CD4-positive, CD25-positive, alpha-beta regulatory T cell (primary cell): ENCODE measurements around the gene GARNL3. TPM values are rescaled to one million over a fixed set of nuclear protein-coding genes. Genes with fewer than 3 reads are reported as not detected.

Experiments used
- ATAC-seq, 2 donors: fragments of 150-1000 bp; cut with Tn5 transposase; one replicate each; pipeline ENCODE4 v1.10.0; 2021; ENCODE audit warnings: low read depth in 2 of 2, moderate number of reproducible peaks in 2 of 2, moderate library complexity in 1 of 2
- DNase-seq, 3 donors: peaks; one replicate each; pipeline versions ENCODE4 v3.0.0 to v3.0.0-alpha.2; 2012 to 2022; ENCODE audit warnings: mixed read lengths in 1 of 3
- H3K27ac ChIP-seq: one replicate; pipeline ENCODE4 v1.7.0; 2013; ENCODE audit warnings: mild to moderate bottlenecking, low read length; ENCODE audit not compliant: insufficient read depth, poor library complexity, severe bottlenecking
- H3K27me3 ChIP-seq: one replicate; pipeline ENCODE4 v1.7.0; 2013; ENCODE audit warnings: low read length; ENCODE audit not compliant: control insufficient read depth, insufficient read depth
- H3K36me3 ChIP-seq: one replicate; pipeline ENCODE4 v1.7.0; 2013; ENCODE audit warnings: mild to moderate bottlenecking, low read length, moderate library complexity; ENCODE audit not compliant: control insufficient read depth, insufficient read depth
- H3K4me1 ChIP-seq: 2 replicates; pipeline ENCODE4 v1.7.0; 2013; ENCODE audit warnings: mild to moderate bottlenecking, low read length; ENCODE audit not compliant: insufficient read depth, control insufficient read depth, poor library complexity, severe bottlenecking
- H3K4me3 ChIP-seq: one replicate; pipeline ENCODE4 v1.7.0; 2013; ENCODE audit warnings: low read depth, mild to moderate bottlenecking, low read length, moderate library complexity
- H3K9me3 ChIP-seq, 2 experiments: 1 replicate in 1 of 2; 2 replicates in 1 of 2; pipeline ENCODE4 v1.7.0; 2013; ENCODE audit warnings: low read length in 2 of 2, mild to moderate bottlenecking in 1 of 2, moderate library complexity in 1 of 2; ENCODE audit not compliant: control insufficient read depth in 2 of 2
- H3K27ac Mint-ChIP-seq, 3 donors: one replicate each; pipeline ENCODE4 v1.8.0; 2020 to 2022; ENCODE audit warnings: mild to moderate bottlenecking in 3 of 3, mixed read lengths in 3 of 3, moderate library complexity in 2 of 3
- H3K27me3 Mint-ChIP-seq: one replicate; pipeline ENCODE4 v1.8.0; 2022; ENCODE audit warnings: mild to moderate bottlenecking, mixed read lengths
- H3K36me3 Mint-ChIP-seq: one replicate; pipeline ENCODE4 v1.8.0; 2020; ENCODE audit warnings: mixed read lengths
- H3K4me1 Mint-ChIP-seq, 4 donors: one replicate each; pipeline ENCODE4 v1.8.0; 2020 to 2022; ENCODE audit warnings: mixed read lengths in 4 of 4, mild to moderate bottlenecking in 1 of 4
- H3K4me3 Mint-ChIP-seq, 4 donors: one replicate each; pipeline ENCODE4 v1.8.0; 2020 to 2022; ENCODE audit warnings: mild to moderate bottlenecking in 4 of 4, mixed read lengths in 4 of 4, moderate library complexity in 3 of 4
- H3K9me3 Mint-ChIP-seq, 7 donors: one replicate each; pipeline ENCODE4 v1.8.0; 2020 to 2022; ENCODE audit warnings: mixed read lengths in 7 of 7, mild to moderate bottlenecking in 3 of 7, moderate library complexity in 2 of 7
- polyA plus RNA-seq, 4 donors: library from polyadenylated mRNA; unstranded; fragments of 300-500 nt; fragmentation: Illumina TruSeq; gene quantifications; one replicate each; pipeline ENCODE4 v1.2.3, GENCODE V29; 2021
- total RNA-seq: library from RNA; stranded (reverse); gene quantifications from one replicate; pipeline ENCODE4 v1.2.3, GENCODE V29; 2022

GARNL3 gene
- total and polyA plus RNA-seq, 5 donors from 2014 or later: 0.69 to 4.3 (median 0.99) TPM; not detected in 2

DNA sequence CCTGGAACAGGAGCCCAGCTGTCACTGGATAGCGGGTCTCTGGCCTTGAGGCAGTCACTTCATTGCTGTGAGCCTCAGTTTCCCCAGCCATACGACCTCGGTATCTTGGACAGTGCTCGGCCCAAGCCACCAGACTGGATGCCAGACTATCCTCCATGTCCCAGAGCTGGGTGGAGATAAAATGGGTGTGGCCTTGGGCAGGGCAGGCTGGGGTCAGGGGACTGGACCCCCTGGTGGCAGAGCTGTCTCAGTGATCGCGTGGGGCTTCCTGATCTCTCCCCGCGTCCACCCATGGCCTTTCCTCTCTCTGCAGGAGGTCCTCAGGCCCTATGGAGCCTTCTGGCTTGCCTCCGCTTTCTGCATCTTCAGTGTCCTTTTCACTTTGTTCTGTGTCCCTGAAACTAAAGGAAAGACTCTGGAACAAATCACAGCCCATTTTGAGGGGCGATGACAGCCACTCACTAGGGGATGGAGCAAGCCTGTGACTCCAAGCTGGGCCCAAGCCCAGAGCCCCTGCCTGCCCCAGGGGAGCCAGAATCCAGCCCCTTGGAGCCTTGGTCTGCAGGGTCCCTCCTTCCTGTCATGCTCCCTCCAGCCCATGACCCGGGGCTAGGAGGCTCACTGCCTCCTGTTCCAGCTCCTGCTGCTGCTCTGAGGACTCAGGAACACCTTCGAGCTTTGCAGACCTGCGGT is 142.4 kb downstream of the GARNL3 start:
- H3K27me3 Mint-ChIP-seq: peaks cover 13% of the 10 kb centered on the region
- no peak overlapping the region for H3K4me3 Mint-ChIP-seq
- Histone ChIP-seq H3K4me3 (no peak overlapping the region), H3K27me3 (no peaks in the 10 kb centered on the region), H3K9me3 (no peaks in the 10 kb centered on the region), H3K27ac (no peak overlapping the region), H3K4me1 (no peaks in the 10 kb centered on the region), H3K36me3 (no peaks in the 10 kb centered on the region)
- H3K27ac Mint-ChIP-seq: no peak overlapping the region
- H3K36me3 Mint-ChIP-seq: no peaks in the 10 kb centered on the region
- H3K4me1 Mint-ChIP-seq: peaks cover 0 to 5% (median 0%) of the 10 kb centered on the region in 4 donors
- peaks cover 0 to 1% (median 0%) of the 10 kb centered on the region in 7 donors for H3K9me3 Mint-ChIP-seq
- no peak for DNase-seq
- no peak for ATAC-seq

DNA sequence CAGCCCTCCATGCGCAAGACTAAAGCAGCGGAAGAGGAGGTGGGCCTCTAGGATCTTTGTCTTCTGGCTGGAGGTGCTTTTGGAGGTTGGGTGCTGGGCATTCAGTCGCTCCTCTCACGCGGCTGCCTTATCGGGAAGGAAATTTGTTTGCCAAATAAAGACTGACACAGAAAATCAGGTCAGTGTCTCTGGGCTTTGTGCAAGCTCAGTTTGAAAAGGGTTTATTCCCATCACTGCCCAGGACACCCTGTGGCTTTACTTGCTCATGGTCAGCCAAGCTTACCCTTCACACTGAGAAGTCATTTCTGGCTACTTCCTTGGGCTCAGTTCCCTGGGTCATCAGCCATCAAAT is 142.9 kb downstream of the GARNL3 start:
- ATAC-seq (no peak), DNase-seq (no peak)
- Mint-ChIP-seq H3K27ac (no peak overlapping the region), H3K4me3 (no peak overlapping the region), H3K27me3 (peaks cover 10% of the 10 kb centered on the region), H3K4me1 (peaks cover 0 to 5% (median 0%) of the 10 kb centered on the region in 4 donors), H3K36me3 (no peaks in the 10 kb centered on the region), H3K9me3 (peaks cover 0 to 1% (median 0%) of the 10 kb centered on the region in 7 donors)
- Histone ChIP-seq H3K27me3 (peaks cover 2% of the 10 kb centered on the region), H3K27ac (no peak overlapping the region), H3K4me1 (no peaks in the 10 kb centered on the region), H3K4me3 (no peak overlapping the region), H3K36me3 (no peaks in the 10 kb centered on the region), H3K9me3 (no peaks in the 10 kb centered on the region)

DNA sequence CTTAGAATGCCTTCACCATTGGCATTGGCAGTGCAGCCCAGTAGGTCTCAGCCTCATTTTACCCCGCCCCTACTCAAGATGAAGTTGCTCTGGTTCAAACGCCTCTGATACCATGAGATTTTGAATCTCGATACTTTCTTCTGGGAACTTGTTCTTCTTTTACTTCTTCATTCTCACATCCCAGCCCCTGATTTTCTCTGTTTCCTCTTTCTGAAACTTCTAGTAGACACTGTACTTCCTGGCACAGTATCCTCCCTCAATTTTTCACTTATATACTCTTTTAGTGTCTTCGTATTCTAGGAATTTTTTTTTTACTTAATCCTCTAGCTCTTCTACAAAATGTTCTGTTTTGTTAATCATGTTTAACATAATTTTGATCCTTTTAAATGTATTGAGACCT is 146.5 kb downstream of the GARNL3 start:
- Mint-ChIP-seq H3K27ac (no peak overlapping the region), H3K27me3 (peaks cover 6% of the 10 kb centered on the region), H3K36me3 (no peaks in the 10 kb centered on the region), H3K4me1 (peaks cover 0 to 5% (median 0%) of the 10 kb centered on the region in 4 donors), H3K9me3 (peaks cover 0 to 1% (median 0%) of the 10 kb centered on the region in 7 donors), H3K4me3 (peak overlapping the region in 1 of 4 donors; percentile 37)
- DNase-seq (no peak), ATAC-seq (no peak)
- Histone ChIP-seq H3K27me3 (peaks cover 2% of the 10 kb centered on the region), H3K4me3 (no peak overlapping the region), H3K27ac (no peak overlapping the region), H3K4me1 (no peaks in the 10 kb centered on the region), H3K36me3 (no peaks in the 10 kb centered on the region), H3K9me3 (no peaks in the 10 kb centered on the region)

DNA sequence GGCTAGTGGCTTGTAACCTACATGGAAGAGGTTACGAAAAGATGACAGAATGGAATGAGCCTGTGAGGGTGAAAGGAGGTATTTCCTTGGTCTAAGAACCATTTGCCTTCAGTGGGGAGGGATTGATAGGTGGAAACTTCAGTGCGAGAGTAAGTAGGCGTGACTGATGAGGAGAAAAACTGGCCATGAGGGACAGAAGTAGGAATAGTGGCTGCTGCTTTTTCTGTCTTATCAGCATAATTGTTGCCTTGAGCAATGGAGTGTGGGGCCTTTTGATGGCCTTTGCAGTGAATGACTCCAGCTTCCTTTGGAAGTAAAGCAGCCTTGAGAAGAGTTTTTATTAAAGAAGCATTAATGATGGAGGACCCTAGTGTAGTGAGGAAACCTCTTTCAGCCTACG is 150.6 kb downstream of the GARNL3 start:
- H3K9me3 Mint-ChIP-seq: peaks cover 0 to 1% (median 0%) of the 10 kb centered on the region in 7 donors
- peaks cover 2% of the 10 kb centered on the region for H3K27me3 ChIP-seq
- no peak overlapping the region for H3K4me3 Mint-ChIP-seq
- DNase-seq (no peak), ATAC-seq (no peak)
- H3K4me1 Mint-ChIP-seq: peaks cover 0 to 5% (median 5%) of the 10 kb centered on the region in 4 donors
- H3K4me1 ChIP-seq: no peaks in the 10 kb centered on the region
- no peaks in the 10 kb centered on the region for H3K9me3 ChIP-seq
- no peak overlapping the region for H3K27ac ChIP-seq
- H3K36me3 Mint-ChIP-seq: no peaks in the 10 kb centered on the region
- peaks cover 6% of the 10 kb centered on the region for H3K27me3 Mint-ChIP-seq
- no peak overlapping the region for H3K4me3 ChIP-seq
- no peaks in the 10 kb centered on the region for H3K36me3 ChIP-seq
- no peak overlapping the region for H3K27ac Mint-ChIP-seq

DNA sequence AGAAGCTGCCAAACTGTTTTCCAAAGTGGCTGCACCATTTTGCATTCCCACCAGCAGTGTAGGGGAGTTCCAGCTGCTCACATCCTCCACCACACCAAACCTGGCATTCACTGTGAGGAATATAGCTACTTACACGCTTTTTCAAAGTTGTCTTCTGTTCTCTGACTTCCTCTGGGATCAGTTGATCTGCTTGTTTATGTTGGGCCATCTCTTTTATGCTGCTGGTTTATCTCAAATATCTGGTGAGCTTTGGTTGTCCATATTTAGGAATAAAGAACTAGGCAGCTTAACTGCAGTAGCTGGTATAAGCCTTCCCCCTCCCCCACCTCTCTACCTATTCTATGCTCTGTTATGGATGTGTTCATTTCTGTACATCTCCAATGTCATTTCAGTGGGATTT is 151.1 kb downstream of the GARNL3 start:
- no peaks in the 10 kb centered on the region for H3K36me3 Mint-ChIP-seq
- H3K27ac Mint-ChIP-seq: no peak overlapping the region
- H3K9me3 ChIP-seq: no peaks in the 10 kb centered on the region
- peaks cover 2% of the 10 kb centered on the region for H3K27me3 ChIP-seq
- H3K4me1 ChIP-seq: no peaks in the 10 kb centered on the region
- H3K36me3 ChIP-seq: no peaks in the 10 kb centered on the region
- H3K9me3 Mint-ChIP-seq: peaks cover 0 to 1% (median 0%) of the 10 kb centered on the region in 7 donors
- peaks cover 6% of the 10 kb centered on the region for H3K27me3 Mint-ChIP-seq
- H3K27ac ChIP-seq: no peak overlapping the region
- DNase-seq: no peak
- peaks cover 0 to 5% (median 5%) of the 10 kb centered on the region in 4 donors for H3K4me1 Mint-ChIP-seq
- no peak overlapping the region for H3K4me3 Mint-ChIP-seq
- H3K4me3 ChIP-seq: no peak overlapping the region
- no peak for ATAC-seq

DNA sequence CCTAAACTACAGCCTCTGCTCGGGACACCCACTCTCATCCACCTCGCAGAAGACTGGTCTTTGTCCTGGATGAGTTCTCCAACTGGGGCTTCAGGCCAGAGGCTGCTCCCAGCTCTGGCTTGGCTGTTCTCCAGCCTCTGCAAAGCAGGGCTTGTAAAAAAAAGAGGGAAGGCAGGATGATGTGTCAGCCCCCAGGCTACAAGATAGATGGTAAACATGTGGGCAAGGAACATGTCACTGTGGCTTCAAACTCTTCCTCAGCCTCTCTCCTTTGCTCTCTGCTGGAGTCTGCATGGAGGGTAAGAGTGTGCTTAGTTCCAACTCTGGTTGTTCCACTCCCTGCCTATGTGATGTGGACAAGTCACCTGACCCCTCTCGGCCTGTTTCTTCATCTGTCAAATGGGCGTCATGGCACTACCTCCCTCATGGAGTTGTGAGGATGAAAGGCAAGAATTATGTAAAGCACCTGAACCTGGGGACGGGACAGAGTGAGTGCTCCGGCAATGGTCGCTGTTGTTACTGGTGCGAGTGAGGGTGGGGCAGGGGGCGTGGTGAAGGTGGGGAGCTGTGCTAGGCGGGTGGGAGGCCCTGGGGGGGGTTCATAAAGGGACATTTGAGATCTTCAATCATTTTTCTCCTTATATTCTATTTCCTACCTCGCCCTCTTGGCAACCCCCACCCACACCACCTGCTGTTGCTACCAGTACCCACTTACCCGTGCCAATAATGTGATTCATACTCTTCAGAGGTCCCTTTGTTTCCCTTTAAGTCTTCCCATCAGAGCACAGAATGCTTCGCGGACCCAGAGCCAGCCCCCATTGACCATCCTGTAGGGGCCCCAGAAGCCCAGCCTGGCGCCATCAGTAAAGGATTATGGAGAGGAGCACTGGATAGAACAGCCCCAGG is 152.8 kb downstream of the GARNL3 start:
- DNase-seq (no peak), ATAC-seq (no peak)
- H3K27me3 Mint-ChIP-seq: no peaks in the 10 kb centered on the region
- peaks cover 0 to 6% (median 2%) of the 10 kb centered on the region in 4 donors for H3K4me1 Mint-ChIP-seq
- no peaks in the 10 kb centered on the region for H3K36me3 ChIP-seq
- no peaks in the 10 kb centered on the region for H3K9me3 Mint-ChIP-seq
- peaks cover under 1% of the 10 kb centered on the region for H3K27me3 ChIP-seq
- no peaks in the 10 kb centered on the region for H3K4me1 ChIP-seq
- no peak overlapping the region for H3K27ac ChIP-seq
- H3K4me3 Mint-ChIP-seq: peak overlapping the region in 1 of 4 donors; percentile 47
- no peak overlapping the region for H3K27ac Mint-ChIP-seq
- no peaks in the 10 kb centered on the region for H3K36me3 Mint-ChIP-seq
- H3K4me3 ChIP-seq: no peak overlapping the region
- no peaks in the 10 kb centered on the region for H3K9me3 ChIP-seq

DNA sequence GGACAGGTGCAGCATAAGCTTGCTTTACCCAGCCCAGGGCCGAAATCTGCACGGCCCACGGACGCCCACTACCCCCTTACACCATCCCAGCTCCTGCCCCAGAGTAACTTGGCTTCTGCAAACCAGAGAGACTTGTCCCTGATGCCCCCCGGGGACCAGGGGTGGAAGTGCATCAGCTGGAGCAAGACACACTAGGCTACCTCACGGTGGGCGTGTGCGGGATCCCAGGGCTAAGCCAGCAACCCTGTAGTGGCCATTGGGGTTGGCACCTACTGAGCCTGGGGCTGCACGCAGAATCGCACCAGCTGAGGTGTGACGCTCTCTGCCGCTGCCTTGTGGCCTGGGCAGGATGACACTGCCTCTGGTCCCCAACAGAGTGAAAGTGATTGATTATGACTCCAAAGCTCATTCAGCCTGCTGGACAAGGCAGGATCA is 153.5 kb downstream of the GARNL3 start:
- no peaks in the 10 kb centered on the region for H3K27me3 ChIP-seq
- Mint-ChIP-seq H3K36me3 (no peaks in the 10 kb centered on the region), H3K4me3 (no peak overlapping the region), H3K27me3 (no peaks in the 10 kb centered on the region), H3K9me3 (no peaks in the 10 kb centered on the region), H3K27ac (no peak overlapping the region), H3K4me1 (peaks cover 0 to 12% (median 4%) of the 10 kb centered on the region in 4 donors)
- peaks cover 3% of the 10 kb centered on the region for H3K4me1 ChIP-seq
- peak; percentile 30 to 52 for ATAC-seq
- H3K27ac ChIP-seq: no peak overlapping the region
- H3K4me3 ChIP-seq: no peak overlapping the region
- no peaks in the 10 kb centered on the region for H3K9me3 ChIP-seq
- no peaks in the 10 kb centered on the region for H3K36me3 ChIP-seq
- peak in 2 of 3 donors; percentile 28 to 50 for DNase-seq
